Left ventricle myocardium inferior (tissue), 1 donor: ENCODE measurements around the gene STK32B. TPM values are rescaled to one million over a fixed set of nuclear protein-coding genes. Genes with fewer than 3 reads are reported as not detected.
"Not testable (repeated sequence)": the region's sequence is repeated elsewhere in the genome, so short reads cannot be mapped to it uniquely, and the experiment has no call there.

ENCODE experiments used
- DNase-seq: peaks from one replicate; pipeline ENCODE4 v3.0.0-alpha.2; 2020
- H3K27ac ChIP-seq: fragments of 200-600 bp; replicated peaks from 2 replicates; pipeline ENCODE4 v1.8.0; 2021
- H3K27me3 ChIP-seq: fragments of 200-600 bp; 2 replicates; pipeline ENCODE4 v1.8.0; 2021; ENCODE audit warnings: low read depth
- H3K36me3 ChIP-seq: fragments of 200-600 bp; 2 replicates; pipeline ENCODE4 v1.8.0; 2021
- H3K4me1 ChIP-seq: fragments of 200-600 bp; 2 replicates; pipeline ENCODE4 v1.8.0; 2021
- H3K4me3 ChIP-seq: fragments of 200-600 bp; 2 replicates; pipeline ENCODE4 v1.8.0; 2021; ENCODE audit warnings: mild to moderate bottlenecking, moderate library complexity
- H3K9me3 ChIP-seq: fragments of 200-600 bp; replicated peaks from 2 replicates; pipeline ENCODE4 v1.8.0; 2021
- CTCF ChIP-seq: fragments of 200-600 bp; IDR thresholded peaks from 2 replicates; pipeline ENCODE4 v1.8.0; 2021; ENCODE audit warnings: antibody characterized with exemption, mild to moderate bottlenecking, borderline replicate concordance
- intact Hi-C: fragments of 100-400 bp; cut with micrococcal nuclease; formaldehyde crosslinking; loops from one replicate; pipeline ENCODE4 v1.11.0; 2022
- total RNA-seq: library from RNA; stranded (reverse); fragmentation: NEBNext Ultra II Directional; extraction: Animal tissue kit (Norgen Biotek cat#: 25700); gene quantifications from one replicate; pipeline ENCODE4 v1.2.1, GENCODE V29; 2021
- donor health status: DM: no; HTN: yes; CAD: no; lungs with severe emphysema.

The STK32B gene
- total RNA-seq, 1 donor from 2014 or later: 0.55 TPM

- peaks cover 14% of the 10 kb centered on the region for H3K9me3 ChIP-seq
- H3K36me3 ChIP-seq: no peaks in the 10 kb centered on the region
- H3K4me3 ChIP-seq: no peak overlapping the region
- H3K4me1 ChIP-seq: no peaks in the 10 kb centered on the region
- no peak for TF ChIP-seq CTCF
- intact Hi-C loops: no loop called here
- H3K27me3 ChIP-seq: no peaks in the 10 kb centered on the region
- no peak overlapping the region for H3K27ac ChIP-seq
- DNase-seq: no peak
Measured at GRCh38 chr4:5292101-5292500, 240.8 kb downstream of the STK32B start.

- not testable (repeated sequence) for H3K4me1 ChIP-seq, DNase-seq
- H3K9me3 ChIP-seq: peaks cover 22% of the 10 kb centered on the region
Measured at GRCh38 chr4:5298000-5298787, 246.9 kb downstream of the STK32B start.

GRCh38 chr4:5300283-5300682 lies 249.0 kb downstream of the STK32B start:
- Histone ChIP-seq H3K27me3 (peaks cover 20% of the 10 kb centered on the region), H3K9me3 (peaks cover 11% of the 10 kb centered on the region), H3K27ac (no peak overlapping the region), H3K4me1 (no peaks in the 10 kb centered on the region), H3K4me3 (no peak overlapping the region), H3K36me3 (no peaks in the 10 kb centered on the region)
- no peak for DNase-seq
- intact Hi-C loops: no loop called here
- TF ChIP-seq CTCF: no peak

More at GRCh38 chr4:5298000-5298787, 246.9 kb downstream of the STK32B start:
- intact Hi-C loops, H3K36me3 ChIP-seq, H3K27ac ChIP-seq, H3K4me3 ChIP-seq: not testable (repeated sequence)
- peaks cover 20% of the 10 kb centered on the region for H3K27me3 ChIP-seq

- H3K4me1 ChIP-seq: no peaks in the 10 kb centered on the region
- no peak overlapping the region for H3K27ac ChIP-seq
- H3K27me3 ChIP-seq: peaks cover 6% of the 10 kb centered on the region
- no peak for DNase-seq
- no peak for TF ChIP-seq CTCF
- peaks cover 41% of the 10 kb centered on the region for H3K9me3 ChIP-seq
- intact Hi-C loops: no loop called here
- no peaks in the 10 kb centered on the region for H3K36me3 ChIP-seq
- no peak overlapping the region for H3K4me3 ChIP-seq
Measured at GRCh38 chr4:5307928-5308327, 256.6 kb downstream of the STK32B start.

GRCh38 chr4:5322321-5322720 lies 271.0 kb downstream of the STK32B start:
- TF ChIP-seq CTCF: no peak
- Histone ChIP-seq H3K27ac (no peak overlapping the region), H3K9me3 (peaks cover 37% of the 10 kb centered on the region), H3K36me3 (no peaks in the 10 kb centered on the region), H3K27me3 (no peaks in the 10 kb centered on the region), H3K4me3 (no peak overlapping the region), H3K4me1 (no peaks in the 10 kb centered on the region)
- no peak for DNase-seq
- intact Hi-C loops: no loop called here

- no peak overlapping the region for H3K4me3 ChIP-seq
- H3K27me3 ChIP-seq: no peaks in the 10 kb centered on the region
- no peaks in the 10 kb centered on the region for H3K4me1 ChIP-seq
- DNase-seq: no peak
- H3K9me3 ChIP-seq: peaks cover 68% of the 10 kb centered on the region
- no peak overlapping the region for H3K27ac ChIP-seq
- no peaks in the 10 kb centered on the region for H3K36me3 ChIP-seq
- intact Hi-C loops: no loop called here
- TF ChIP-seq CTCF: no peak
Measured at GRCh38 chr4:5330339-5330989, 279.2 kb downstream of the STK32B start.
